CD14-positive monocyte (primary cell): ENCODE results near the gene PRRT4. TPM values are rescaled to one million over a fixed set of nuclear protein-coding genes. Genes with fewer than 3 reads are reported as not detected.

Experiments used
- DNase-seq, 3 donors: peaks; one replicate each; pipeline ENCODE4 v3.0.0-alpha.2; 2011 to 2022
- H2AFZ ChIP-seq: 2 replicates; pipeline ENCODE4 v1.6.0; 2012; ENCODE audit warnings: mild to moderate bottlenecking, low read depth, low read length, inconsistent platforms; ENCODE audit not compliant: insufficient read depth, poor library complexity, severe bottlenecking
- H3K27ac ChIP-seq, 2 donors: 1 replicate in 1 of 2; 2 replicates in 1 of 2; pipeline ENCODE4 v1.5.1; 2012 to 2013; ENCODE audit warnings: low read length in 2 of 2, control low read depth in 1 of 2, inconsistent platforms in 1 of 2, low read depth in 1 of 2, mild to moderate bottlenecking in 1 of 2
- H3K27me3 ChIP-seq, 2 donors: one replicate each; pipeline versions ENCODE4 v1.6.0 to v1.6.1; 2011 to 2013; ENCODE audit warnings: low read length in 2 of 2; ENCODE audit not compliant: control insufficient read depth in 2 of 2, insufficient read depth in 2 of 2
- H3K36me3 ChIP-seq, 2 donors: replicated peaks in 1 of 2; 1 replicate in 1 of 2; 2 replicates in 1 of 2; pipeline versions ENCODE4 v1.5.1 to v1.6.1; 2012 to 2013; ENCODE audit warnings: low read length in 2 of 2, control low read depth in 1 of 2, inconsistent platforms in 1 of 2, mild to moderate bottlenecking in 1 of 2; ENCODE audit not compliant: insufficient read depth in 2 of 2, control insufficient read depth in 1 of 2
- H3K4me1 ChIP-seq, 2 donors: 1 replicate in 1 of 2; 2 replicates in 1 of 2; pipeline versions ENCODE4 v1.5.1 to v1.6.1; 2012 to 2013; ENCODE audit warnings: low read length in 2 of 2, control low read depth in 1 of 2, inconsistent platforms in 1 of 2, mild to moderate bottlenecking in 1 of 2, moderate library complexity in 1 of 2; ENCODE audit not compliant: insufficient read depth in 2 of 2, control insufficient read depth in 1 of 2
- H3K4me2 ChIP-seq: replicated peaks from 2 replicates; pipeline ENCODE3; 2012; ENCODE audit warnings: low read length, moderate library complexity, mild to moderate bottlenecking; ENCODE audit not compliant: poor library complexity, severe bottlenecking; ENCODE audit errors: extremely low read depth
- H3K4me3 ChIP-seq, 3 experiments: fragments of 200-600 bp in 1 of 3; sonication (generic) in 1 of 3; replicated peaks in 1 of 3; 1 replicate in 2 of 3; 2 replicates in 1 of 3; pipeline ENCODE4 v1.5.1; 2011 to 2013; ENCODE audit warnings: low read length in 3 of 3, mild to moderate bottlenecking in 3 of 3, control low read depth in 2 of 3, low read depth in 2 of 3, inconsistent platforms in 1 of 3, moderate library complexity in 1 of 3
- H3K79me2 ChIP-seq: 2 replicates; pipeline ENCODE4 v1.6.0; 2012; ENCODE audit warnings: mild to moderate bottlenecking, control low read depth, inconsistent platforms, low read length, moderate library complexity; ENCODE audit not compliant: insufficient read depth
- H3K9ac ChIP-seq: 2 replicates; pipeline ENCODE4 v1.6.0; 2017; ENCODE audit warnings: low read length, mild to moderate bottlenecking; ENCODE audit not compliant: insufficient read depth, poor library complexity, severe bottlenecking
- H3K9me3 ChIP-seq, 2 donors: replicated peaks in 1 of 2; 1 replicate in 1 of 2; 2 replicates in 1 of 2; pipeline versions ENCODE4 v1.5.1 to v1.6.1; 2012 to 2013; ENCODE audit warnings: low read length in 2 of 2, control low read depth in 1 of 2; ENCODE audit not compliant: control insufficient read depth in 1 of 2, insufficient read depth in 1 of 2
- H4K20me1 ChIP-seq: 2 replicates; pipeline ENCODE4 v1.6.0; 2012; ENCODE audit warnings: mild to moderate bottlenecking, low read length, control low read depth, moderate library complexity; ENCODE audit not compliant: insufficient read depth
- H3K27ac Mint-ChIP-seq, 7 donors: one replicate each; pipeline ENCODE4 v1.8.0; 2020; ENCODE audit warnings: mild to moderate bottlenecking in 7 of 7, mixed read lengths in 7 of 7, moderate library complexity in 6 of 7, inconsistent platforms in 2 of 7
- H3K27me3 Mint-ChIP-seq, 3 donors: one replicate each; pipeline ENCODE4 v1.8.0; 2021 to 2022; ENCODE audit warnings: low read depth in 3 of 3, mild to moderate bottlenecking in 3 of 3, mixed read lengths in 3 of 3, moderate library complexity in 3 of 3, inconsistent platforms in 1 of 3
- H3K36me3 Mint-ChIP-seq, 2 donors: one replicate each; pipeline ENCODE4 v1.8.0; 2020; ENCODE audit warnings: mixed read lengths in 2 of 2, inconsistent platforms in 1 of 2, mild to moderate bottlenecking in 1 of 2
- H3K4me1 Mint-ChIP-seq: one replicate; pipeline ENCODE4 v1.8.0; 2020; ENCODE audit warnings: mild to moderate bottlenecking, mixed read lengths
- H3K4me3 Mint-ChIP-seq, 2 donors: one replicate each; pipeline ENCODE4 v1.8.0; 2020; ENCODE audit warnings: mild to moderate bottlenecking in 2 of 2, mixed read lengths in 2 of 2, moderate library complexity in 1 of 2
- H3K9me3 Mint-ChIP-seq, 7 donors: one replicate each; pipeline ENCODE4 v1.8.0; 2020 to 2022; ENCODE audit warnings: mixed read lengths in 7 of 7, mild to moderate bottlenecking in 6 of 7, moderate library complexity in 6 of 7, inconsistent platforms in 2 of 7
- WGBS: methylation state at CpG from one replicate; pipeline ENCODE4 v1.1.5; 2013; ENCODE audit warnings: missing lambda C conversion rate; ENCODE audit not compliant: insufficient coverage; 5-methylcytosine and 5-hydroxymethylcytosine counted together
- intact Hi-C, 2 donors: fragments of 100-400 bp; cut with micrococcal nuclease; formaldehyde crosslinking; loops; one replicate each; pipeline versions ENCODE4 v1.15.0 to v1.15.1; 2023
- polyA plus RNA-seq, 3 donors: library from polyadenylated mRNA; depleted of rRNA in 1 of 3; unstranded in 2 of 3; stranded (reverse) in 1 of 3; fragments of 300-500 nt in 2 of 3; fragments of >200 nt in 1 of 3; fragmentation: Illumina TruSeq in 2 of 3; gene quantifications; 1 replicate in 2 of 3; 2 replicates in 1 of 3; pipeline ENCODE4 v1.2.3, GENCODE V29; 2012 to 2021
- TF ChIP-seq, protein P1 (sequence below): fragments of 200-600 bp; IDR thresholded peaks from one replicate; pipeline ENCODE4 v1.8.0; 2022; ENCODE audit warnings: antibody characterized with exemption, mild to moderate bottlenecking

PRRT4 gene
- polyA plus RNA-seq, 3 donors = 1.1 TPM; not detected in 2

DNA sequence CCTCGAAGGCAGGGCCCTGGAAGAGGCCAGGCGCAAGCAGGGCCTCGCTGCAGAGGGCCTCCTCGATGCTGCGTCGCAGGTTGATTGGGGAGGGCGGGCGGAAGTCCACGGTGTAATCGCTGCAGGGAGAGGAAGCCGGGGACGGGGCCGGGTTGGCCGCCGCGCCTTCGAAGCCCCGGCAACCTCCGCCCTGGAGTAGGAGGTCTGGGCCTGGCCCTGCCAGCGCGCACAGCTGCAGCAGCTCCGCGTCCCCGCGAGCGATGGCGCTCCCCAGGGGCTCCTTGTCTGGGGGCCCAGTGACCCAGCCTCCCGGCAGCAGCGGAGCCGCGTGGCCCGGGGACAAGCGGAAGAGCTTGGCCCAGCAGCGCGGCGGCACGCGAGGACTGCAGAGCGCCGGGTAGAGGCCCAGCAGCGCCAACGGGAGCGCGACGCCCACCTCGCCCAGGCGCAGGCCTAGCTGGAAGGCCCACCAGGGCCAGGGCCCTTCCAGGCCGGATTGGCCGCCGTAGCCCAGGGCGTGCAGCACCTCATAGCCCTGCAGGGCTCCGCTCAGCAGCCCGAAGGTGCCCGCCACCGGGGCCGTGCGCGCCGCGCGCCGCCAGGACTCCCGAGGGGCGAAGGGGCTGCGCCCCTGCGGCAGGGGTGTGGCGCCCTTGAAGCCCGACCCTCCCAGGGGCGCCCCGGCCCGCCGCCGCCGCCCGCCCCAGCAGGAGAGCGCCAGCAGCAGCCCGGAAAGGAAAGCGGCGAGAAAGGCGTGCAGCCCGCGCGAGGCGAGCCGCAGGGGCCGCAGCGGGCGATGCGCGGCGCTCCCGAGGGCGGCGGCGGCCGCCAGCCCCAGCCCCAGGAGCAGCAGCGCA is 10.0 kb downstream of the PRRT4 start:
- Histone ChIP-seq H3K79me2 (no peaks in the 10 kb centered on the region), H2AFZ (peak overlapping the region; percentile 61), H4K20me1 (no peaks in the 10 kb centered on the region), H3K27ac (no peak overlapping the region), H3K4me3 (peak overlapping the region in 1 of 3 experiments; percentile 47), H3K27me3 (peaks cover 22 to 37% of the 10 kb centered on the region in 2 donors), H3K9ac (no peak overlapping the region), H3K4me1 (peaks cover 6 to 17% of the 10 kb centered on the region in 2 donors), H3K9me3 (no peaks in the 10 kb centered on the region), H3K36me3 (no peaks in the 10 kb centered on the region), H3K4me2 (peak overlapping the region; percentile 54)
- no peak for DNase-seq
- Mint-ChIP-seq H3K27ac (no peak overlapping the region), H3K4me3 (peak overlapping the region; percentile 62 to 76), H3K4me1 (peaks cover 5% of the 10 kb centered on the region), H3K27me3 (peaks cover 37 to 56% (median 43%) of the 10 kb centered on the region in 3 donors), H3K9me3 (peaks cover 0 to 9% (median 0%) of the 10 kb centered on the region in 7 donors), H3K36me3 (peaks cover 4 to 9% of the 10 kb centered on the region in 2 donors)
- WGBS = 13% methylated on average over 97 of the region's 97 CpGs
- intact Hi-C loops = no loop called here
- TF ChIP-seq, protein P1, sequence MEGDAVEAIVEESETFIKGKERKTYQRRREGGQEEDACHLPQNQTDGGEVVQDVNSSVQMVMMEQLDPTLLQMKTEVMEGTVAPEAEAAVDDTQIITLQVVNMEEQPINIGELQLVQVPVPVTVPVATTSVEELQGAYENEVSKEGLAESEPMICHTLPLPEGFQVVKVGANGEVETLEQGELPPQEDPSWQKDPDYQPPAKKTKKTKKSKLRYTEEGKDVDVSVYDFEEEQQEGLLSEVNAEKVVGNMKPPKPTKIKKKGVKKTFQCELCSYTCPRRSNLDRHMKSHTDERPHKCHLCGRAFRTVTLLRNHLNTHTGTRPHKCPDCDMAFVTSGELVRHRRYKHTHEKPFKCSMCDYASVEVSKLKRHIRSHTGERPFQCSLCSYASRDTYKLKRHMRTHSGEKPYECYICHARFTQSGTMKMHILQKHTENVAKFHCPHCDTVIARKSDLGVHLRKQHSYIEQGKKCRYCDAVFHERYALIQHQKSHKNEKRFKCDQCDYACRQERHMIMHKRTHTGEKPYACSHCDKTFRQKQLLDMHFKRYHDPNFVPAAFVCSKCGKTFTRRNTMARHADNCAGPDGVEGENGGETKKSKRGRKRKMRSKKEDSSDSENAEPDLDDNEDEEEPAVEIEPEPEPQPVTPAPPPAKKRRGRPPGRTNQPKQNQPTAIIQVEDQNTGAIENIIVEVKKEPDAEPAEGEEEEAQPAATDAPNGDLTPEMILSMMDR = no peak

DNA sequence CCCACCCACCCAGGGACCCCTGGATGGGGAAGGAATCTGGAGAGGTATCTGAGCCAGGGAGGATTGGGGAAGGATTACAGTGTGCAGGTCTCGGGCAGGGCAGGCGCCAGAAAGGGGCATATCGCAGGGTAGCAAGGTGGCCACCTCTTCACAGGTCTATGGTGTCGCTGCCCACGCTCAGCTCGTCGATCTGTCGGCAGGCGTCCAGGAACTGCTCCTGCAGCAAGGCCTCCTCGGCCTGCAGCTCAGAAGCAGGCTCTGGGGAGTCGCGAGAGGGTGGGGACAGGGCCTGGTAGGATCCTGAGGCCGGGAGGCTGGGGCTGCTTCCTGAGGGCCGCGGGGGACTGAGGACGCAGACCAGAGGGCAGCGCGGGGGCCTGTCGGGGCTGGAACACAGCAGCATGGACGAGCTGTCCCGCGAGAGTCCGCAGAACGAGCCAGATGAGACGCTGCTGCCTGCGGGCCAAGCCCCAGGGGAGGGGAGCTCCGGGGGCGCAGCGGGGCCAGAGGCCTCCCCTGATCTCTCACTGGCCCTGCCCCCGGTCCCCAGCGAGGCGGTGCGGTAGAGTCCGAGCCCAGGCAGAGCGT is 10.7 kb downstream of the PRRT4 start:
- peaks cover 4 to 9% of the 10 kb centered on the region in 2 donors for H3K36me3 Mint-ChIP-seq
- intact Hi-C loops = no loop called here
- no peak for DNase-seq
- WGBS = 83% methylated on average over 35 of the region's 35 CpGs
- H3K79me2 ChIP-seq = no peaks in the 10 kb centered on the region
- TF ChIP-seq, protein P1 = no peak
- H3K27me3 ChIP-seq = peaks cover 22 to 37% of the 10 kb centered on the region in 2 donors
- H3K36me3 ChIP-seq = no peaks in the 10 kb centered on the region
- no peak overlapping the region for H3K9ac ChIP-seq
- no peaks in the 10 kb centered on the region for H3K9me3 ChIP-seq
- H4K20me1 ChIP-seq = no peaks in the 10 kb centered on the region
- H3K27ac ChIP-seq = no peak overlapping the region
- no peak overlapping the region for H3K27ac Mint-ChIP-seq
- peak overlapping the region; percentile 62 to 76 for H3K4me3 Mint-ChIP-seq
- H3K27me3 Mint-ChIP-seq = peaks cover 37 to 56% (median 43%) of the 10 kb centered on the region in 3 donors
- no peak overlapping the region for H3K4me3 ChIP-seq
- peaks cover 5% of the 10 kb centered on the region for H3K4me1 Mint-ChIP-seq
- H3K9me3 Mint-ChIP-seq = peaks cover 0 to 9% (median 0%) of the 10 kb centered on the region in 7 donors
- no peak overlapping the region for H3K4me2 ChIP-seq
- H3K4me1 ChIP-seq = peaks cover 6 to 17% of the 10 kb centered on the region in 2 donors
- peak overlapping the region; percentile 61 for H2AFZ ChIP-seq
